ENCODE measurements around the gene MSS51.

DNA sequence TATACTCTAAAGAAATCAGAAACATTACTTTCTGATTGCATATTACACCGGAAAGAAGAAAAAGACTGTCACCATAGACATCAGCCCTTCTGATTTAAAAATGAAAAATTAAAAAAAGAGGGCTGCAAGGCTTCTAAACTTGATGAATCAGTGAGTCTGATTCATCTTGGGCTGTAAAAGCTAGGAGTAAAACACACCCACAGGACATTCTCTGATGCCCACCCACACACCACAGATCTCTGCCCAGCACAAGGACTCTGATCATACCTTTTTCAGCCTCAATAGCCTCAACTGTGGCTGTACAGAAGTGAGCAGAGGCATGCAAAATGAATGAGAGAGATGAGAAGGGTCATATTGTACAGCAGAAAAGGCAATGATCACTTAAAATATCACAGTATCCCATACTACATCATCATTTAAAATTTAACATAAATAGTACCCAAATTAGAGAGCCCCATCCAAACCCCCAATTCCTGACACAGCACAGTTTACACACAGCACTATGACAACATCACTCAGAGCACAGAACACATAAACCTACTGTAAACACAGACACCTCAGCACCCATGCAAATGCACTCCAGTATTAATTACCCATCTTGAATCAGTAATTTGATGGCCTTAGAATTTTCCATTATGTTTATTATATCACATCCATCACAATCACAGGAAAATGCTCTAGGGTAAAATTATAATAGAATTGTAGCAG is 6.4 kb upstream of the MSS51 start:
- TF ChIP-seq GATA3 (IDR thresholded peaks at IDR 0.05; ENCODE audit: low read depth, low read length) (no peak), GATA2 (IDR thresholded peaks at IDR 0.05; ENCODE audit: low read depth, low read length) (no peak)

Data from SH-SY5Y (cell line).